ENCODE data around the gene STXBP2.
"Not testable (repeated sequence)": the region's sequence is repeated elsewhere in the genome, so short reads cannot be mapped to it uniquely, and the experiment has no call there.

STXBP2 gene

DNA sequence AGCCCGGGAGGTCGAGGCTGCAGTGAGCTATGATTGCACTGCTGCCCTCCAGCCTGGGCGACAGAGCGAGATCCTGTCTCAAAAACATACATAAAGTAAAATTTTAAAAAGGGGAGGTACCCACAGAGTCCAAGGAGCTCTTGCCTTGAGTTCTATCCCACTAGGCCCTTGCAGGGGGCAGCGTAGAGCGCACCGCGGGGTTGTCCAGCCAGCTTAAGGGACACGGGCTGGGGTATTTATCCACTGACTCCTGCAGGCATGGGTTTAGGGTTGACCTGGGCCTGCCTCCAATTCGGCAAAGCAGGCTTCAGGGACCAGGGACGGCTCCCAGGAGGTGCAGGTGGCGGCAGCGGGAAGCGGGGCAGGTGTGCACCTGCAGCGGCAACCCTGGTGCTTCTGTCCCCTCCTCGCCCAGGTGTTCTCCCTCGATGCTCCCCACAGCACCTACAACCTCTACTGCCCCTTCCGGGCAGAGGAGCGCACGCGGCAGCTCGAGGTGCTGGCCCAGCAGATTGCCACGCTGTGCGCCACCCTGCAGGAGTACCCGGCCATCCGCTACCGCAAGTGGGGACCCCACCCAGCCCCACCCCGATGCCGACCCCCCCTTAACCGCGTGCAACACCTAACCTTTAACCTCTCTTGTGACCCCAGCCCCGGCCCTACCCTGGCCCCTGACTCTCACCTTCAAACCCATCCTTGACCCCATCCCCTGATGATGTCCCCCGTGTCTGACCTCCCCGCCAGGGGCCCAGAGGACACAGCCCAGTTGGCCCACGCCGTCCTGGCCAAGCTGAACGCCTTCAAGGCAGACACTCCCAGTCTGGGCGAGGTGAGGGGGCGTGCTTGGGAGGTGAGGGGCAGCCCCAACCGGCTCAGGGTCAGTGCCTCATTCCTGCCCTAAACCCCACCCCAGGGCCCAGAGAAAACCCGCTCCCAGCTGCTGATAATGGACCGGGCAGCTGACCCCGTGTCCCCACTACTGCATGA lies 4.7 kb downstream of the STXBP2 start:
- in situ Hi-C loops (cut with HindIII; ENCODE audit: low pct_unique_long_range_greater_than_20kb, low sequenced_read_pairs), result no loop called here
- TF ChIP-seq JUND (IDR thresholded peaks at IDR 0.05; ENCODE audit: low read depth), result no peak
- DNase-seq (ENCODE audit: low read depth in 1 of 2, low spot score in 1 of 2), result no peak

DNA sequence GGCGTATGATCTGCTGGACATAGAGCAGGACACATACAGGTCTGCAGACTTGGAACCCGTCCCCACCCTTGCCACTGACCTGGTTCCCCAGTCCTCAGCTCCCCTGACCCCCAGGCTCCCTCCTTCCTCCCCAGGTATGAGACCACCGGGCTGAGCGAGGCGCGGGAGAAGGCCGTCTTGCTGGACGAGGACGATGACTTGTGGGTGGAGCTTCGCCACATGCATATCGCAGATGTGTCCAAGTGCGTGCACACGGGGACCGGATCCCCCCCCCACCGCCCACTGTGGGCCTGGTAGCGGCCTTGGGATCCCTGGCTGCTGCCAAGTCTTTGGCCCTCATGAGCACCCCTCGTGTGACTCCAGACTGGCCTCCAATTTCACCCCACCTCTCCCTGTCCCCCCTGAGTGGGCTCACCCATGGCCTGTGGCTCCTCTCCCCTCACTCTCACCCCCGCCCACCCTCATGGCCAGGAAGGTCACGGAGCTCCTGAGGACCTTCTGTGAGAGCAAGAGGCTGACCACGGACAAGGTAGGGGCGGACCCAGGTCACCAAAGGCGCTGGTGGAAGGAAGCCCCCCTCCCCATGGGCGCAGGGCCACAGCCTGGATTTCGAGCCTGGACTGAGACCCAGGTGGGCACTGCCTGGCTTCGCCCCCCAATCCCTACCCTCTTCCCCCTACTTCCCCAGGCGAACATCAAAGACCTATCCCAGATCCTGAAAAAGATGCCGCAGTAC lies 5.6 kb downstream of the STXBP2 start:
- DNase-seq (ENCODE audit: low read depth in 1 of 2, low spot score in 1 of 2), result no peak
- in situ Hi-C loops (cut with HindIII; ENCODE audit: low pct_unique_long_range_greater_than_20kb, low sequenced_read_pairs), result no loop called here
- TF ChIP-seq JUND (IDR thresholded peaks at IDR 0.05; ENCODE audit: low read depth), result no peak

DNA sequence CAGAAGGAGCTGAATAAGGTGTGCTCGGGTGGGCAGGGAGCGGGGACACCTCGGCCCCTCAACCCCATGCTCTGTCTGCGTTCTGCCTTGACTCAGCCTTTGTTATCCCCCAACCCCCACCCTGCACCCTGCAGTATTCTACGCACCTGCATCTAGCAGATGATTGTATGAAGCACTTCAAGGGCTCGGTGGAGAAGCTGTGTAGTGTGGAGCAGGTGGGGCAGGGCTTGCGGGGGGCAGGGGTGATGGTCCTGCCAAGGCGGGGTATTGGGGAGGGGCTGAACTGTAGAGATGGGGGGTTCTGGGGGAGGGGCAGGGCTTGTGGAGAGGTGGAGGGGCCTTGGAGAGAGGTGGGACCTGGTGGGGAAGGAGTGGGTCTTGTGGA lies 6.1 kb downstream of the STXBP2 start:
- TF ChIP-seq JUND (IDR thresholded peaks at IDR 0.05; ENCODE audit: low read depth), result no peak
- in situ Hi-C loops (cut with HindIII; ENCODE audit: low pct_unique_long_range_greater_than_20kb, low sequenced_read_pairs), result no loop called here
- no peak for DNase-seq (ENCODE audit: low read depth in 1 of 2, low spot score in 1 of 2)

DNA sequence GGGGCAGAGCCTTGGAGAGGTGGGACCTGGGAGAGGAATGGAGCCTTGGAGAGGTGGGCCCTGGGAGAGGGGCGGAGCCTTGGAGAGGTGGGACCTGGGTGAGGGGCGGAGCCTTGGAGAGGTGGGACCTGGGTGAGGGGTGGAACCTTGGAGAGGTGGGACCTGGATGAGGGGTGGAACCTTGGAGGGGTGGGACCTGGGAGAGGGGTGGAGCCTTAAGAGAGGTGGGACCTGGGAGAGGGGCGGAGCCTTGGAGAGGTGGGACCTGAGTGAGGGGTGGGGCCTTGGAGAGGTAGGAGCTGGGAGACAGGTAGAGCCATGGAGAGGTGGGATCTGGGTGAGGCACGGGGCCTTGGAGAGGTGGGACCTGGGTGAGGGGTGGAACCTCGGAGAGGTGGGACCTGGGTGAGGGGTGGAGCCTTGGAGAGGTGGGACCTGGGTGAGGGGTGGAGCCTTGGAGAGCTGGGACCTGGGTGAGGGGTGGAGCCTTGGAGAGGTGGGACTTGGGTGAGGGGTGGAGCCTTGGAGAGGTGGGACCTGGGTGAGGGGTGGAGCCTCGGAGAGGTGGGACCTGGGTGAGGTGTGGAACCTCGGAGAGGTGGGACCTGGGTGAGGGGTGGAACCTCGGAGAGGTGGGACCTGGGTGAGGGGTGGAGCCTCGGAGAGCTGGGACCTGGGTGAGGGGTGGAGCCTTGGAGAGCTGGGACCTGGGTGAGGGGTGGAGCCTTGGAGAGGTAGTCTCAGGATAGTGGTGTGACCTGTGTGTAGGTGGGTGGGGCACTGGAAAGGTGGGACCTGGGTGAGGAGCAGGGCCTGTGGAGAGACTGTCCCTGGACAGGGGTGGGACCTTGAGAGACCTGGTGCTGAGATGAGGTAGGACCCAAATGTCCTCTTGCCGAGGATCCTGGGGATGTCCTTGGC lies 7.0 kb downstream of the STXBP2 start:
- in situ Hi-C loops (cut with HindIII; ENCODE audit: low pct_unique_long_range_greater_than_20kb, low sequenced_read_pairs), result not testable (repeated sequence)
- DNase-seq (ENCODE audit: low read depth in 1 of 2, low spot score in 1 of 2), result peak; percentile 24 to 95

DNA sequence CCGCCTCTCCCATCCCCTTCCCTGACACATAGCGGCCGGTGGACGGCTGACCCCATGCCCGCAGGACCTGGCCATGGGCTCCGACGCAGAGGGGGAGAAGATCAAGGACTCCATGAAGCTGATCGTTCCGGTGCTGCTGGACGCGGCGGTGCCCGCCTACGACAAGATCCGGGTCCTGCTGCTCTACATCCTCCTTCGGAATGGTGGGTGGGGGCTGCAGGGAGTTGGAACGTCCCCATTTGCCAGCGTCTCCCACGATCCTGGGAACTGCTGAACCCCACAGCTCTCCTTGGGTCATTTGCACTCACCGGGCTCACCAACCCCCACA lies 7.6 kb downstream of the STXBP2 start:
- DNase-seq (ENCODE audit: low read depth in 1 of 2, low spot score in 1 of 2), result no peak
- in situ Hi-C loops (cut with HindIII; ENCODE audit: low pct_unique_long_range_greater_than_20kb, low sequenced_read_pairs), result no loop called here
- no peak for TF ChIP-seq JUND (IDR thresholded peaks at IDR 0.05; ENCODE audit: low read depth)

DNA sequence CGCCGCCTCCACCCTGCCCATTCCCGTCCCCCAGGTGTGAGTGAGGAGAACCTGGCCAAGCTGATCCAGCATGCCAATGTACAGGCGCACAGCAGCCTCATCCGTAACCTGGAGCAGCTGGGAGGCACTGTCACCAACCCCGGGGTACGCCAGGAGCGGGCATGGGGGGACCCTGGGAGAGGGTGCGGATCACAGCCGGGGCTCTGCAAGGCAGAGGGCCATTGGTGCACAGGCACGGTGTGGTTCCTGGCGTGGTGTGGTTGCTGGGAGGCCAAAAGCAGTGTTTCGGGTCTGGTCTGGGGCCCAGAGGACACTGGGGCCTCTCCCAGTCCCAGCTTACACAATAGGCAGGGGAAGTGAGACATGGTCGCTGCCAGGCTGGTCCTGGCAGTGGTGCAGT lies 8.3 kb downstream of the STXBP2 start:
- in situ Hi-C loops (cut with HindIII; ENCODE audit: low pct_unique_long_range_greater_than_20kb, low sequenced_read_pairs), result no loop called here
- TF ChIP-seq JUND (IDR thresholded peaks at IDR 0.05; ENCODE audit: low read depth), result no peak
- DNase-seq (ENCODE audit: low read depth in 1 of 2, low spot score in 1 of 2), result no peak

DNA sequence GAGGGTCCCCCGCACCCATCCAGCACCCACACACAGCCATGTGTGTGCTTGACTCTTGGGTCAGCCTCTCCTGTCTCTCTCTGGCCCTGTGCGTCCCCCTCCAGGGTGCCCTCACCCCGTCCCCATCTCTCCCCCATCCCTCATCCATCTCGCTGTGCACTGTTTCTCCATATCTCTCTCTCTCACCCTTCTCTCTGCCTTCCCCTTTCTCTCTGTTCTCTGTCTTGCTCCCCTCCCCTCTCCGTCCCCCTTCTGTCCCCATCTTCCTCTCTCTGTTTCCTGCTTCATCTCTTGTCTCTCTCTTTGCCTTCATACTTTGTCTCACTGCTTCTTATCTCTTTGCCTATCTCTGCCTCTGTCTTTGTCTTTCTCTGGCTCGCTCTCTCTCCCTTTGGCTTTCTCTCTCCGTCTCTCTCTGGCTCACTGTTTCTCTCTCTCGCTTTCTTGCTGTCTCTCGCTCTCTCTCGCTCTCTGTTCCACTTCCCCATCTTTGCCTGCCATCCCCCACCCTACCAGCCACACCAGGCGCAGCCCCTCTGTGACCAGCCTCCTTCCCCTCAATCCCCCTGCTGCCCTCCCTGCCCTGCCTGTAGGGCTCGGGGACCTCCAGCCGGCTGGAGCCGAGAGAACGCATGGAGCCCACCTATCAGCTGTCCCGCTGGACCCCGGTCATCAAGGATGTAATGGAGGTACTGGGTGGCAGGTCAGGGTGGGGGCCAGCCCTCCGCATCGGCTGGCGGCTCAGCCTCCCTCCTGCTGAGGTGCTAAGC lies 8.9 kb downstream of the STXBP2 start:
- in situ Hi-C loops (cut with HindIII; ENCODE audit: low pct_unique_long_range_greater_than_20kb, low sequenced_read_pairs), result no loop called here
- DNase-seq (ENCODE audit: low read depth in 1 of 2, low spot score in 1 of 2), result no peak
- TF ChIP-seq JUND (IDR thresholded peaks at IDR 0.05; ENCODE audit: low read depth), result no peak

DNA sequence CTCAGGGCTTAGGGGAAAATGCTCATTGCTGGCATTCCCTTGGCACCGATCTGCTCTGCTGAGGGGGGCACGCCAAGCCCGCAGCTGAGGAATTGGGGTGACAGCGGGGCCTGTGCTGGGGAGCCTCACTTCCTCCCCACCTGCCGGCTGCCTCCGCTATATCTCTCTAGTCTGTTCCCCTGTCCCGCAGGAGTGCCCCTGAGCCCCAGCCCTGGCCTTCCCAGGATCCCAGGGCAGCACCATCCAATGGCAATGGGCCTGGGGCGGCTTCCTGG lies 9.5 kb downstream of the STXBP2 start:
- no peak for TF ChIP-seq JUND (IDR thresholded peaks at IDR 0.05; ENCODE audit: low read depth)
- in situ Hi-C loops (cut with HindIII; ENCODE audit: low pct_unique_long_range_greater_than_20kb, low sequenced_read_pairs), result no loop called here
- no peak for DNase-seq (ENCODE audit: low read depth in 1 of 2, low spot score in 1 of 2)

DNA sequence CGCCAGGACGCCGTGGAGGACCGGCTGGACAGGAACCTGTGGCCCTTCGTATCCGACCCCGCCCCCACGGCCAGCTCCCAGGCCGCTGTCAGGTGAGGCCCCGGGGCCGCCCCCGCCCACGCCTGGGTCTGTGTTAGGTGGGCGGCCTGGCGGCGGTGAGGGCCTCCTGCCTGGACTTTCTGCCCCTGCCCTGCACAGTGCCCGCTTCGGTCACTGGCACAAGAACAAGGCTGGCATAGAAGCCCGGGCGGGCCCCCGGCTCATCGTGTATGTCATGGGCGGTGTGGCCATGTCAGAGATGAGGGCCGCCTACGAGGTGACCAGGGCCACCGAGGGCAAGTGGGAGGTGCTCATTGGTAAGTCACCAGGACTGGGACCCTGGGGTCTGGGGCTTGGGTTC lies 10.2 kb downstream of the STXBP2 start:
- in situ Hi-C loops (cut with HindIII; ENCODE audit: low pct_unique_long_range_greater_than_20kb, low sequenced_read_pairs), result no loop called here
- TF ChIP-seq JUND (IDR thresholded peaks at IDR 0.05; ENCODE audit: low read depth), result no peak

DNA sequence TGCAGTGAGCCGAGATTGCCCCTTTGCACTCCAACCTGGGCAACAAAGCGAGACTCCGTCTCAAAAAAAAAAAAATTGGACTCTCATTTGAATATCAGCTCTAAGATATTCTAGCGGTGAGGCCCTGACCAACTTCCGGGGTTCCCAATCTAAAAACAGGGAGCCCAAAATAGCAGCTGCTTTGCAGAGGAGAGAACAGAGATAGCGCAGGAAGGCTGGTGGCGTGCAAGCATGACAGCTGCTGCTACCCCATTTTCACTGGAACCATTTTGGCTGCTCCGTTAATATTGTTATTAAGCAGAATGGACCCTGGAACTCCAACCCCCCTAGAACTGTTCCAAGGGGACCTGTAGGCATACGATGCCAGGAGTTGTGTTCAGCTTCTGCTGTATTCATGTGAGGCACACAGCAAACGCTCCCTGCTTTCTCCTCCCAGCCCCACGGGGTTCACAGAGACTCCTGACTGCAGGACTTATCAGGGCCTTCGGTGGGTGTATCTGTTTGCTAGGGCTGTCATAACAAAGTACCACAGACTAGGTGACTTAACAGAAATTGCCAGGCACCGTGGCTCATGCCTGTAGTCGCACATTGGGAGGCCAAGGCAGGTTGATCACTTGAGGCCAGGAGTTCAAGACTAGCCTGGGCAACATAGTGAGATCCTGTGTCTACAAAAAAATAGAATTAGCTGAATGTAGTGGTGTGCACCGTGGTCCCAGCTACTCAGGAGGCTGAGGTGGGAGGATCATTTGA lies 11.5 kb downstream of the STXBP2 start:
- no peak for TF ChIP-seq JUND (IDR thresholded peaks at IDR 0.05; ENCODE audit: low read depth)
- in situ Hi-C loops (cut with HindIII; ENCODE audit: low pct_unique_long_range_greater_than_20kb, low sequenced_read_pairs), result no loop called here
- no peak for DNase-seq (ENCODE audit: low read depth in 1 of 2, low spot score in 1 of 2)

More for the DNA sequence above, 10.2 kb downstream of the STXBP2 start:
- no peak for DNase-seq (ENCODE audit: low read depth in 1 of 2, low spot score in 1 of 2)

DNA sequence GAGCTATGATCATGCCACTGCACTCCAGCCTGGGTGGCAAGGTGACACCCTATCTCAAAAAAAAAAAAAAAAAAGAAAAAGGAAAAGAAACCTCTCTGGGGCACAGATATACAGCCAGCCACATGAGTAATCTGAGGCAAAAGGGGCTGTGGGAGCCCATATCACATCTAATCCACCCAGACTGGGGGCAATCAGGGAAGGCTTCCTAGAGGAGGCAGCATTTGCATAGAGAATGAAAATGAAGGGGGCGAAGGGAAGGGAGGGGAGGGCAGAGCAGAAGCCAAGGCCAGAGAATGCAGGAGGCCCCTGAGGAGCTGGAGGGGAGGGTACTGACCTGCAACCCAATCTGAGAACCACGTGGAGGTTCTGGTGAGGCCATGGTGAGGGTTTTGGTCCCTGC lies 13.2 kb downstream of the STXBP2 start:
- no peak for TF ChIP-seq JUND (IDR thresholded peaks at IDR 0.05; ENCODE audit: low read depth)
- in situ Hi-C loops (cut with HindIII; ENCODE audit: low pct_unique_long_range_greater_than_20kb, low sequenced_read_pairs), result no loop called here

More for the DNA sequence above, 13.2 kb downstream of the STXBP2 start:
- no peak for DNase-seq (ENCODE audit: low read depth in 1 of 2, low spot score in 1 of 2)

All from T47D (cell line).